Natural killer cell (primary cell): ENCODE data around the gene NR2F1-AS1. TPM values are rescaled to one million over a fixed set of nuclear protein-coding genes. Genes with fewer than 3 reads are reported as not detected.
"Not testable (repeated sequence)": the region's sequence is repeated elsewhere in the genome, so short reads cannot be mapped to it uniquely, and the experiment has no call there.

Experiments
- ATAC-seq, 3 donors: fragments of 150-1000 bp in 2 of 3; fragments of 200-7000 bp in 1 of 3; cut with Tn5 transposase; 1 replicate in 1 of 3; 2 replicates in 2 of 3; pipeline ENCODE4 v1.10.0; 2021; ENCODE audit warnings: mild to moderate bottlenecking in 2 of 3, moderate library complexity in 2 of 3
- DNase-seq, 2 donors: peaks; one replicate each; pipeline versions ENCODE4 v3.0.0 to v3.0.0-alpha.2; 2013 to 2021; ENCODE audit warnings: mixed read lengths in 1 of 2
- H3K27ac ChIP-seq: one replicate; pipeline ENCODE4 v1.5.1; 2013; ENCODE audit warnings: mild to moderate bottlenecking, low read length
- H3K27me3 ChIP-seq: one replicate; pipeline ENCODE4 v1.6.1; 2013; ENCODE audit warnings: low read length; ENCODE audit not compliant: control insufficient read depth, insufficient read depth
- H3K36me3 ChIP-seq: one replicate; pipeline ENCODE4 v1.6.1; 2013; ENCODE audit warnings: low read length; ENCODE audit not compliant: control insufficient read depth, insufficient read depth
- H3K4me1 ChIP-seq: one replicate; pipeline ENCODE4 v1.6.1; 2013; ENCODE audit warnings: low read length; ENCODE audit not compliant: control insufficient read depth, insufficient read depth
- H3K4me3 ChIP-seq: one replicate; pipeline ENCODE4 v1.5.1; 2013; ENCODE audit warnings: low read length
- H3K9me3 ChIP-seq: one replicate; pipeline ENCODE4 v1.6.1; 2013; ENCODE audit warnings: low read length; ENCODE audit not compliant: control insufficient read depth, insufficient read depth
- H3K27ac Mint-ChIP-seq, 2 donors: one replicate each; pipeline ENCODE4 v1.8.0; 2022; ENCODE audit warnings: mild to moderate bottlenecking in 2 of 2, mixed read lengths in 2 of 2, moderate library complexity in 1 of 2
- H3K27me3 Mint-ChIP-seq, 2 donors: one replicate each; pipeline ENCODE4 v1.8.0; 2022; ENCODE audit warnings: low read depth in 2 of 2, mixed read lengths in 2 of 2
- H3K36me3 Mint-ChIP-seq: one replicate; pipeline ENCODE4 v1.8.0; 2022; ENCODE audit warnings: mixed read lengths
- H3K4me1 Mint-ChIP-seq, 2 donors: one replicate each; pipeline ENCODE4 v1.8.0; 2022; ENCODE audit warnings: mixed read lengths in 2 of 2
- H3K4me3 Mint-ChIP-seq: one replicate; pipeline ENCODE4 v1.8.0; 2022; ENCODE audit warnings: mild to moderate bottlenecking, moderate library complexity, mixed read lengths
- H3K9me3 Mint-ChIP-seq, 2 donors: one replicate each; pipeline ENCODE4 v1.8.0; 2022; ENCODE audit warnings: mixed read lengths in 2 of 2
- WGBS: methylation state at CpG from one replicate; pipeline ENCODE4 v1.1.7; 2013; ENCODE audit warnings: missing lambda C conversion rate; ENCODE audit not compliant: insufficient coverage; 5-methylcytosine and 5-hydroxymethylcytosine counted together
- intact Hi-C: fragments of 100-400 bp; cut with micrococcal nuclease; formaldehyde crosslinking; loops from one replicate; pipeline ENCODE4 v1.14.2; 2022
- total RNA-seq, 4 donors: library from RNA; stranded (reverse); fragments of 120-200 nt in 1 of 4; gene quantifications; one replicate each; pipeline versions ENCODE4 v1.2.3 to v1.2.4, GENCODE V29; 2013 to 2022
- TF ChIP-seq, protein P1 (sequence below): fragments of 200-600 bp; IDR thresholded peaks from one replicate; pipeline ENCODE4 v1.8.0; 2022; ENCODE audit warnings: antibody characterized with exemption

The NR2F1-AS1 gene
- total RNA-seq, 3 donors from 2014 or later (not counting 1 experiment from before 2014, with no cell fraction given), result not detected

DNA sequence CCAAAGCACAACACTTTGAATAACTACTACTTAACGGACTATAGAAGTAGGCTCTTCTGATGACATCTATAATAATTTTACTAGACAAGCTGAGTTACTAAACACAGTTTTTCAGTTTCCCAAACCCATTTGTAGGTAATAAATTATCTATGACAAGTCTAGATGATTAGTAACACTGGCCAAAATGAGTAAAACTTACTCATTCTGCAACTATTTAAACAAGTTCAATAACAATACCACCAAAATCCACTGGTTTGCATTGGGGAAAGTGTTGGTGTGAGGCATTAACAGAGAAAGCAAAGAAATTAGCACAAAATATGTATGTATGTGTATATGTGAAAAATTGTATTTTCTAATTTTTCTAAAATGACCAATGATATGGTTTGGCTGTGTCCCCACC is 119.3 kb downstream of the NR2F1-AS1 start:
- WGBS, result no CpG with 5 or more reads among the region's 1 CpG
- DNase-seq (no peak), ATAC-seq (no peak)
- no peak overlapping the region for H3K27ac Mint-ChIP-seq
- no peak overlapping the region for H3K4me3 Mint-ChIP-seq
- Histone ChIP-seq H3K27ac (no peak overlapping the region), H3K4me1 (no peaks in the 10 kb centered on the region), H3K36me3 (no peaks in the 10 kb centered on the region), H3K4me3 (no peak overlapping the region), H3K27me3 (no peaks in the 10 kb centered on the region), H3K9me3 (peaks cover 9% of the 10 kb centered on the region)
- H3K4me1 Mint-ChIP-seq, result no peaks in the 10 kb centered on the region
- peaks cover 5 to 6% of the 10 kb centered on the region in 2 donors for H3K9me3 Mint-ChIP-seq
- intact Hi-C loops, result no loop called here
- H3K36me3 Mint-ChIP-seq, result no peaks in the 10 kb centered on the region
- TF ChIP-seq, protein P1, sequence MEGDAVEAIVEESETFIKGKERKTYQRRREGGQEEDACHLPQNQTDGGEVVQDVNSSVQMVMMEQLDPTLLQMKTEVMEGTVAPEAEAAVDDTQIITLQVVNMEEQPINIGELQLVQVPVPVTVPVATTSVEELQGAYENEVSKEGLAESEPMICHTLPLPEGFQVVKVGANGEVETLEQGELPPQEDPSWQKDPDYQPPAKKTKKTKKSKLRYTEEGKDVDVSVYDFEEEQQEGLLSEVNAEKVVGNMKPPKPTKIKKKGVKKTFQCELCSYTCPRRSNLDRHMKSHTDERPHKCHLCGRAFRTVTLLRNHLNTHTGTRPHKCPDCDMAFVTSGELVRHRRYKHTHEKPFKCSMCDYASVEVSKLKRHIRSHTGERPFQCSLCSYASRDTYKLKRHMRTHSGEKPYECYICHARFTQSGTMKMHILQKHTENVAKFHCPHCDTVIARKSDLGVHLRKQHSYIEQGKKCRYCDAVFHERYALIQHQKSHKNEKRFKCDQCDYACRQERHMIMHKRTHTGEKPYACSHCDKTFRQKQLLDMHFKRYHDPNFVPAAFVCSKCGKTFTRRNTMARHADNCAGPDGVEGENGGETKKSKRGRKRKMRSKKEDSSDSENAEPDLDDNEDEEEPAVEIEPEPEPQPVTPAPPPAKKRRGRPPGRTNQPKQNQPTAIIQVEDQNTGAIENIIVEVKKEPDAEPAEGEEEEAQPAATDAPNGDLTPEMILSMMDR, result no peak
- H3K27me3 Mint-ChIP-seq, result no peaks in the 10 kb centered on the region

DNA sequence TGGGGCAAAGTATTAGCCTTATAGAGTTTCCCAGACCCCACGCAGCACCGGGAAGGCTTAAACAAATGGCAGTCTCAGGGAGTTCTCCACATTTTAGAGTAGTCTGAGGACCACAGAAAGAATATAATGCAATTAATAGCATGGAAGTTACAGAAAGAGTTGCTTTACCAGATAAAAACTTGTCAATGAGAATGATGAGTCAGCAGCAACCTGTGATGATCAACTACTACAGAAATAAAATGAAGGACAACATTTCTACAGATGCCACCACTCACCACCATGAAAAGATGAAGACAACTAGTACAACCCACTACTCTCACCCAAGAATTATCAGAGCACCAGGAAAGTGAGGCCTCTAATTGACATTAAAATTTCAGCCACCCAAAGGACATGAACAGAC is 120.7 kb downstream of the NR2F1-AS1 start:
- WGBS, result 100% methylated on average over 2 of the region's 2 CpGs
- Histone ChIP-seq H3K27me3 (no peaks in the 10 kb centered on the region), H3K27ac (no peak overlapping the region), H3K4me3 (no peak overlapping the region), H3K36me3 (no peaks in the 10 kb centered on the region), H3K9me3 (peaks cover 9% of the 10 kb centered on the region), H3K4me1 (no peaks in the 10 kb centered on the region)
- Mint-ChIP-seq H3K27me3 (no peaks in the 10 kb centered on the region), H3K36me3 (no peaks in the 10 kb centered on the region), H3K9me3 (peaks cover 6 to 8% of the 10 kb centered on the region in 2 donors), H3K27ac (no peak overlapping the region), H3K4me1 (no peaks in the 10 kb centered on the region), H3K4me3 (no peak overlapping the region)
- TF ChIP-seq, protein P1, result no peak
- ATAC-seq, result no peak
- intact Hi-C loops, result no loop called here
- DNase-seq, result no peak

DNA sequence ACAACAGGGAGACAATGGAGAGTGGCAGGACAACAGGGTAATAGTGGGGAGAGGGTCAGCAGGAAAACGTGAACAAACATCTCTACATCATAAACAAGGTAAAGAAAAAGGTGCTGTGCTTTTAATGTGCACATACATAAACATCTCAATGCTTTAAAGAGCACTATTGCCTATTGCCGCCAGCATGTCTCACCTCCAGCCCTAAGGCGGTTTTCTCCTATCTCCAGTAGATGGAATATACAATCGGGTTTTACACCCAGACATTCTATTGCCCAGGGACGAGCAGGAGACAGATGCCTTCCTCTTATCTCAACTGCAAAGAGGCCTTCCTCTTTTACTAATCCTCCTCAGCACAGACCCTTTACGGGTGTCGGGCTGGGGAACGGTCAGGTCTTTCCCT is 124.2 kb downstream of the NR2F1-AS1 start:
- peaks cover 5 to 10% of the 10 kb centered on the region in 2 donors for H3K9me3 Mint-ChIP-seq
- ATAC-seq, H3K4me1 Mint-ChIP-seq, intact Hi-C loops, H3K27ac ChIP-seq, H3K9me3 ChIP-seq, H3K36me3 Mint-ChIP-seq, H3K27me3 ChIP-seq, H3K4me3 Mint-ChIP-seq, H3K36me3 ChIP-seq, H3K4me3 ChIP-seq, H3K4me1 ChIP-seq, DNase-seq, H3K27ac Mint-ChIP-seq, H3K27me3 Mint-ChIP-seq: not testable (repeated sequence)
- WGBS, result 69% methylated on average over 4 of the region's 8 CpGs

DNA sequence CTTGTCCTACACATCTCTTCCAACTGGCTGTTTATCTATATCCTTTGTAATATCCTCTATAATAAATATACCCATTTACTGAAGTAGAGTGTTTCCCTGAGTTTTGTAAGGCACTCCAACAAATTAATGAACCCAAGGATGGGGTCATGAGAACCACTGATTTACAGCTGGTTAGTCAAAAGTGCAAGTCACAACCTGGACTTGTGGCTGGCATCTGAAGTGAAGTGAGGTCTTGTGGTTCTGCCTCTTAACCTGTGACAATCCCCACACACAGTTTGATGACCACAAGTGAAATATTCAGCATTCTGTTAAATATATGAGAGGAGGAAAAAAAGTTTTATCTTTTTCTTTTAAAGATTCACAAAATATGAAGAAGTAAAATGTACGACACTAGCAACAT is 126.1 kb downstream of the NR2F1-AS1 start:
- no peaks in the 10 kb centered on the region for H3K27me3 ChIP-seq
- TF ChIP-seq, protein P1, result no peak
- H3K9me3 Mint-ChIP-seq, result peaks cover 5% of the 10 kb centered on the region in 2 donors
- no peaks in the 10 kb centered on the region for H3K27me3 Mint-ChIP-seq
- no peak for ATAC-seq
- WGBS, result no CpG with 5 or more reads among the region's 1 CpG
- H3K4me3 ChIP-seq, result no peak overlapping the region
- no peaks in the 10 kb centered on the region for H3K36me3 Mint-ChIP-seq
- no peaks in the 10 kb centered on the region for H3K9me3 ChIP-seq
- intact Hi-C loops, result no loop called here
- no peak overlapping the region for H3K27ac ChIP-seq
- no peak overlapping the region for H3K4me3 Mint-ChIP-seq
- H3K4me1 Mint-ChIP-seq, result no peaks in the 10 kb centered on the region
- no peak for DNase-seq
- no peaks in the 10 kb centered on the region for H3K36me3 ChIP-seq
- H3K27ac Mint-ChIP-seq, result no peak overlapping the region
- no peaks in the 10 kb centered on the region for H3K4me1 ChIP-seq
